AG04450 (cell line): ENCODE results near the gene CCM2. TPM values are rescaled to one million over a fixed set of nuclear protein-coding genes. Genes with fewer than 3 reads are reported as not detected.

Experiments used
- CTCF ChIA-PET: fragments of 300-600, 350-600 bp; formaldehyde crosslinking; extraction: SDS; loops from one replicate; lab custom pipeline; 2022; ENCODE audit warnings: antibody characterized with exemption, inconsistent platforms; lab: Charles Lee
- POLR2A ChIA-PET: fragments of 350-600 bp; formaldehyde crosslinking; extraction: SDS; loops from one replicate; lab custom pipeline; 2021; ENCODE audit warnings: antibody characterized with exemption, inconsistent platforms; lab: Yijun Ruan, JAX
- DNase-seq: peaks from one replicate; pipeline ENCODE4 v3.0.0-alpha.2; 2011; ENCODE audit warnings: low read depth, low spot score
- H3K27ac ChIP-seq: one replicate; pipeline ENCODE4 v1.5.1; 2012; ENCODE audit warnings: low read depth, low read length, control low read depth
- H3K27me3 ChIP-seq: one replicate; pipeline ENCODE4 v1.6.0; 2012; ENCODE audit warnings: low read length; ENCODE audit not compliant: control insufficient read depth, insufficient read depth
- H3K4me3 ChIP-seq: 2 replicates; pipeline ENCODE4 v1.5.1; 2011; ENCODE audit warnings: mild to moderate bottlenecking, low read depth, low read length, control low read depth
- H3K9me3 ChIP-seq: 2 replicates; pipeline ENCODE4 v1.5.1; 2012; ENCODE audit warnings: low read length; ENCODE audit not compliant: control insufficient read depth, insufficient read depth
- polyA plus RNA-seq: library from polyadenylated mRNA; depleted of rRNA; stranded (reverse); fragments of >200 nt; gene quantifications from 2 replicates; pipeline ENCODE4 v1.2.3, GENCODE V29; 2011
- TF ChIP-seq, protein P1 (sequence below): IDR thresholded peaks from 2 replicates; pipeline ENCODE4 v1.5.1; 2011; ENCODE audit warnings: low read depth, low read length, control low read depth, inconsistent platforms

The CCM2 gene
- polyA plus RNA-seq, 1 experiment: 24.7 TPM

DNA sequence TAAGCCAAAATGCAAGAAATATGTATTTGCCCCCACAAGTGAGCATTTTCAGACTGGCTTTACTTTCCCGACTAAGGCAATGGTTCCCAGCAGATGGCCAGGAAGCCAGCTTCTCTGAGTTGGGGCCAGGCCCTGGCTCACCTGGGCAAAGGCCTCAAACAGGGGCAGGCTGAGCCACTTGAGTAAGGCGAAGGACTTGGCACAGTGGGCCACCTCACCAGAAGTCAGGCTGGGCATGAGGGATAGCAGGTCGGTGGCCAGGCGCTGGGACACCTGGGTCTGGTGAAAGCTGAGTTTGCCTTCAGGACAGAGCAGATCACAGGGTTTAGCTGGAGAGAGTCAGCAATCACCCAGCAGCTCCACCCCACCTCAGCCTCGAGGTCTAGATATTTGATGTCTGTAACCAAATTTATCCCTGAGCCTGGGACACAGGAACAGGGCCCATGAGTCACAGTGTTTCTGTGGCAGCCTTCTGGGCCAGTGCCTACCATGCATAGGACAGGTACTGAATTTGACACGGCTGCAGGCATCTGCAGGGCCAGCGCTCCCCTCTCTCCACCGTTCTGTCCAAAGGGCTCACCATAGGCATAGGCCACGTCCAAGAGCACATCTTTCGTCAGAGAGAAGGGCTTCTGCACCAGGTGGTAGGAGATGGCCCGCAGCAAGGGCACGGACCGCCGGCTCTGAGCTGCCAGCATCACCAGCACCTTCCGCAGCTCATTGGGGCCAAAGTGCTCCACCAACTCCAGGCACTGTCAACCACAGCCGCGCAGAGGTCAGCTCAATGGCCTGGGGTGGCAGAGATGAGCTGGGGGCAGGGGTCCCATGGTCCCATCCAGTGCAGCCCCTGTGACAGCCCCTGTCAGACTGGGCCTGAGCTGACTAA, 104.2 kb downstream of the CCM2 start:
- no peaks in the 10 kb centered on the region for H3K9me3 ChIP-seq
- H3K27ac ChIP-seq: no peak overlapping the region
- ChIA-PET POLR2A (no interaction called here), CTCF (no interaction called here)
- no peak overlapping the region for H3K4me3 ChIP-seq
- TF ChIP-seq, protein P1, sequence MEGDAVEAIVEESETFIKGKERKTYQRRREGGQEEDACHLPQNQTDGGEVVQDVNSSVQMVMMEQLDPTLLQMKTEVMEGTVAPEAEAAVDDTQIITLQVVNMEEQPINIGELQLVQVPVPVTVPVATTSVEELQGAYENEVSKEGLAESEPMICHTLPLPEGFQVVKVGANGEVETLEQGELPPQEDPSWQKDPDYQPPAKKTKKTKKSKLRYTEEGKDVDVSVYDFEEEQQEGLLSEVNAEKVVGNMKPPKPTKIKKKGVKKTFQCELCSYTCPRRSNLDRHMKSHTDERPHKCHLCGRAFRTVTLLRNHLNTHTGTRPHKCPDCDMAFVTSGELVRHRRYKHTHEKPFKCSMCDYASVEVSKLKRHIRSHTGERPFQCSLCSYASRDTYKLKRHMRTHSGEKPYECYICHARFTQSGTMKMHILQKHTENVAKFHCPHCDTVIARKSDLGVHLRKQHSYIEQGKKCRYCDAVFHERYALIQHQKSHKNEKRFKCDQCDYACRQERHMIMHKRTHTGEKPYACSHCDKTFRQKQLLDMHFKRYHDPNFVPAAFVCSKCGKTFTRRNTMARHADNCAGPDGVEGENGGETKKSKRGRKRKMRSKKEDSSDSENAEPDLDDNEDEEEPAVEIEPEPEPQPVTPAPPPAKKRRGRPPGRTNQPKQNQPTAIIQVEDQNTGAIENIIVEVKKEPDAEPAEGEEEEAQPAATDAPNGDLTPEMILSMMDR: no peak
- DNase-seq: no peak
- no peaks in the 10 kb centered on the region for H3K27me3 ChIP-seq

DNA sequence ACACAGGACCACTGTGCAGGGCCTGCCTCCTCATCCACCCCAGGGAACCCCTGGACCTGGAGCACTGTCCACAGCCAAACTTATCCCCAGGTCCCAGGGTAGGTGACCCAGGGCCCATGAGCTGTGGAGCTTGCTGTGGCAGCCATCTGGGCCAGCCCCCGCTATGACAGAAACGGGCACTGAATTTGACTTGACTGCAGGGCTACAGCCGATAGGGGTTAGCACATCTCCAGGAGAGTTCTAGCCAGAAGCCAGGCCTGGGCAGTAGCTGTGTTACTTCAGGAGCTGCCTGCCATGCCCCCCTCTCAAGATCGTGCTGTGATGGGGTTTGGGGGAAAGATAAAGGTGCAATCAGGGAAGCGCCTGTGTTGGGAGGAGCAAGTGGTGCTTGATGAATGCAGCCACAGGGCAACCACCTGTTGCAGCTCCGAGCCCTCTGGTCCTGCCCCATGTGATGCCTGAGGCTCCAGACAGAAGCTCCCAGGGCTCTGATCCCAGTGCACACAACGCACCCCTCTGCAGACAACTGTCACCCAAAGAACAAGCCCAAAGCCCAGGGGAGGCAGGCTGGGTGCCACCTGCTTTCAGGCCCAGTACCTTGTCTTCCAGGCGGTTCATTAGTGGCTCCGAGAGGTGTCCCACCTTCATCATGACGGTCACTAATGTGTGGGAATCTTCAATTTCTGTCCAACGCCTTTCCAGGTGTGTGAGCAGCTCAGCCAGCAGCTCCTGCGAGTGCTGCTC, 105.0 kb downstream of the CCM2 start:
- Histone ChIP-seq H3K27me3 (no peaks in the 10 kb centered on the region), H3K4me3 (no peak overlapping the region), H3K9me3 (no peaks in the 10 kb centered on the region), H3K27ac (no peak overlapping the region)
- ChIA-PET CTCF (no interaction called here), POLR2A (interaction anchor here (0.6 kb wide), 1 partner anchor 518 kb away, joined by 3 read pairs; no protein-coding TSS in a partner anchor)
- TF ChIP-seq, protein P1: no peak
- DNase-seq: no peak

DNA sequence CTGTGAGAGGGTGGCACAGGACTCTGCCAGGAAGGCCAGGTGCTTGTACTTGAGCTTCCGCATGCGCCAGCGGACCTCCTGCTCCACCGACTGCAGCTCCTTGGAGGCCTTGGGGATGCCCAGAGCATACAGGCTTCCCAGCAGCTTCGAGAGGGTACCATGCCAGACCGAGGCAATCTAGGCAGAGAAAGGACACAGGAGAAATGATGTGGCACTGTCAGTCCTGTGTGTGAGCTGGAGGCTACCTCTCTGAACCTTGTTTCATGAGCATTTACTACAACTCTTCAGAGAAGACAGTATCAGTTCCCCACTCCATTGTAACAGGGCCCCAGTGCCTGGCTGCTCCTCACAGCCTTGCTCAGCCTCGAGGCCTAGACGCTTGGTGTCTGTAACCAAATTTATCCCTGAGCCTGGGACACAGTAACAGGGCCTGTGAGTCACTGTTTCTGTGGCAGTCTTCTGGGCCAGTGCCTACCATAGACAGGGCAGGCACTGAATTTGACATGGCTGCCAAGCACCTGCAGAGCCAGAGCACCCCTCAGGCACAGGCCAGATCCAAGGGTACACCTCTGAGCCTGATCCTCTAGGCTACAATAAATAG, 105.7 kb downstream of the CCM2 start:
- TF ChIP-seq, protein P1: no peak
- Histone ChIP-seq H3K27me3 (no peaks in the 10 kb centered on the region), H3K9me3 (no peaks in the 10 kb centered on the region), H3K4me3 (no peak overlapping the region), H3K27ac (no peak overlapping the region)
- CTCF ChIA-PET: no interaction called here
- POLR2A ChIA-PET: interaction anchor here (0.6 kb wide), 1 partner anchor 519 kb away, joined by 3 read pairs; no protein-coding TSS in a partner anchor
- no peak for DNase-seq

DNA sequence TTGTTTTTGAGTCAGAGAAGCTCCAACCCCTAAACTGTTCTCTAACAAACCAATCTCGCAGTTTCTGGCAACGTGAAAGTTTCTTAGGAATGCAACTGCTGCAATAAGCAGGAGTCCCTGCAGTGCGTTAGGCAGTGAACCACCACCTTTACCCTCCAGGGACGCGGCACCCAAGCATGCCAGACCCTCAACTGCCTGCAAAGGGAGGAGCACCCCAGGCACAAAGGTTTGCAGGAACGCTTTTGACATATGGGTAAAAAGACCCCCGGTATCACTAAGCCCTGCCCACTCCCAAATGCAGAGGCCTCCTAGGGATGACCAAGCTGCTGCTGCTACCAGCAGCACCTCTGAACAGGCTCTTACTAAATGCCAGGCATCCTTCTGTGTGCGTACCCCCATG, 106.8 kb downstream of the CCM2 start:
- ChIA-PET CTCF (interaction anchor here (0.9 kb wide), 1 partner anchor 30 kb away, joined by 4 read pairs; no protein-coding TSS in a partner anchor), POLR2A (no interaction called here)

More for the DNA sequence above, 106.8 kb downstream of the CCM2 start:
- TF ChIP-seq, protein P1: no peak
- Histone ChIP-seq H3K9me3 (no peaks in the 10 kb centered on the region; the same call in 1 of the 2 replicates), H3K27ac (no peak overlapping the region), H3K27me3 (no peaks in the 10 kb centered on the region), H3K4me3 (no peak overlapping the region)
- no peak for DNase-seq
